ENCODE results near the gene STARD13. TPM values are rescaled to one million over a fixed set of nuclear protein-coding genes. Genes with fewer than 3 reads are reported as not detected.

STARD13 gene
- total RNA-seq, 1 experiment from 2014 or later: 2.1 TPM

GRCh38 chr13:33078263-33078662, 207.3 kb downstream of the STARD13 start:
- Histone ChIP-seq H3K4me2 (ENCODE audit: insufficient read depth, insufficient read length, low read length) (no peak overlapping the region), H3K9ac (ENCODE audit: extremely low read depth, insufficient read length, low read length) (no peak overlapping the region), H3K18ac (ENCODE audit: insufficient read length, low read depth, low read length) (no peak overlapping the region), H2BK12ac (ENCODE audit: insufficient read length, low read depth, low read length) (no peak overlapping the region), H2BK5ac (ENCODE audit: insufficient read length, low read length) (no peak overlapping the region), H3K23me2 (ENCODE audit: insufficient read length, low read depth, low read length, poor library complexity, severe bottlenecking) (no peaks in the 10 kb centered on the region), H3K23ac (ENCODE audit: insufficient read length, low read depth, low read length) (no peak overlapping the region), H3K14ac (ENCODE audit: insufficient read depth, low read length) (no peak overlapping the region), H4K20me1 (ENCODE audit: control insufficient read depth, insufficient read depth, insufficient read length) (no peaks in the 10 kb centered on the region), H3K27me3 (ENCODE audit: insufficient read depth, low read length) (no peaks in the 10 kb centered on the region), H2AK5ac (ENCODE audit: insufficient read length, low read length) (no peak overlapping the region), H2BK120ac (ENCODE audit: low read depth, low read length, poor library complexity, severe bottlenecking) (no peak overlapping the region), H3K56ac (ENCODE audit: insufficient read length, low read depth, low read length) (no peak overlapping the region), H3T11ph (ENCODE audit: low read length) (no peak overlapping the region), H2BK20ac (ENCODE audit: low read depth, low read length, poor library complexity, severe bottlenecking) (no peak overlapping the region), H4K91ac (ENCODE audit: insufficient read length, low read depth, low read length) (no peak overlapping the region), H3K27ac (ENCODE audit: insufficient read length, low read depth, low read length) (no peak overlapping the region), H3K9me3 (ENCODE audit: control insufficient read depth, low read depth, low read length) (no peaks in the 10 kb centered on the region), H3K79me1 (ENCODE audit: insufficient read depth, low read depth, low read length, poor library complexity, severe bottlenecking) (no peaks in the 10 kb centered on the region), H3K4ac (ENCODE audit: low read depth, low read length) (no peak overlapping the region), H2BK15ac (ENCODE audit: low read depth, low read length) (no peak overlapping the region), H4K8ac (replicated peaks; ENCODE audit: insufficient read length, low read depth, low read length) (no peak overlapping the region), H3K4me1 (ENCODE audit: insufficient read depth, low read length) (no peaks in the 10 kb centered on the region), H2AFZ (ENCODE audit: low read length) (no peak overlapping the region), H3K79me2 (ENCODE audit: insufficient read depth, low read length) (no peaks in the 10 kb centered on the region), H4K5ac (ENCODE audit: insufficient read length, low read depth, low read length) (no peak overlapping the region)
- no peaks in the 10 kb centered on the region; a peak in 1 of 4 replicates for H3K4me1 Mint-ChIP-seq
- H3K36me3 Mint-ChIP-seq (ENCODE audit: insufficient read depth in 1 of 3, low read depth in 3 of 3): no peaks in the 10 kb centered on the region
- H3K27ac Mint-ChIP-seq: no peak overlapping the region; a peak in 1 of 7 replicates
- no peaks in the 10 kb centered on the region for H3K27me3 Mint-ChIP-seq (ENCODE audit: low read depth)
- WGBS (ENCODE audit: extremely low coverage, insufficient read length, low lambda C conversion rate): no CpG with 5 or more reads among the region's 3 CpGs
- no peak for TF ChIP-seq CTCF (conservative IDR thresholded peaks at IDR 0.05)
- DNase-seq: no peak
- H3K9me3 Mint-ChIP-seq: no peaks in the 10 kb centered on the region; a peak in 1 of 5 replicates
- H3K4me3 Mint-ChIP-seq: no peak overlapping the region

Data from H9 (cell line).